Adrenal gland (tissue), 12 donors: ENCODE data around the gene PSIP1. TPM values are rescaled to one million over a fixed set of nuclear protein-coding genes. Genes with fewer than 3 reads are reported as not detected.

Source experiments
- DNase-seq, 7 donors: peaks; one replicate each; pipeline ENCODE4 v3.0.0-alpha.2; 2019 to 2020
- H3K27ac ChIP-seq, 5 donors: fragments of 200-600 bp; sonication (generic) in 4 of 5; 1 replicate in 3 of 5; 2 replicates in 2 of 5; pipeline versions ENCODE4 v1.5.1 to v1.8.0; 2016 to 2020; ENCODE audit warnings: mild to moderate bottlenecking in 1 of 5
- H3K27me3 ChIP-seq: fragments of 200-600 bp; 2 replicates; pipeline ENCODE4 v1.8.0; 2021
- H3K36me3 ChIP-seq, 2 donors: fragments of 200-600 bp; replicated peaks in 1 of 2; 1 replicate in 1 of 2; 2 replicates in 1 of 2; pipeline versions ENCODE4 v1.5.1 to v1.8.0; 2018 to 2022
- H3K4me1 ChIP-seq, 2 donors: fragments of 200-600 bp; replicated peaks in 1 of 2; 1 replicate in 1 of 2; 2 replicates in 1 of 2; pipeline versions ENCODE4 v1.5.1 to v1.8.0; 2018 to 2021
- H3K4me3 ChIP-seq, 4 donors: fragments of 200-600 bp; sonication (generic) in 3 of 4; one replicate each; pipeline ENCODE4 v1.5.1; 2016 to 2018
- H3K9me3 ChIP-seq, 3 donors: fragments of 200-600 bp; sonication (generic) in 1 of 3; replicated peaks in 1 of 3; 1 replicate in 2 of 3; 2 replicates in 1 of 3; pipeline versions ENCODE4 v1.5.1 to v1.8.0; 2016 to 2021
- POLR2A ChIP-seq, 2 donors: fragments of 450-650 bp; IDR thresholded peaks; one replicate each; pipeline ENCODE4 v1.6.1; 2017; ENCODE audit warnings: antibody characterized with exemption in 2 of 2, mild to moderate bottlenecking in 2 of 2, moderate library complexity in 1 of 2
- WGBS, 4 donors: extraction: QIAGEN DNeasy Blood & Tissue Kit in 2 of 4; methylation state at CpG; one replicate each; pipeline versions ENCODE4 v1.1.5 to v1.1.7; 2013 to 2017; 5-methylcytosine and 5-hydroxymethylcytosine counted together
- intact Hi-C, 2 donors: fragments of 100-400 bp; cut with DNase I; formaldehyde crosslinking; loops; one replicate each; pipeline versions ENCODE4 v1.14.1 to v1.15.0; 2022 to 2023
- polyA plus RNA-seq, 3 donors: library from polyadenylated mRNA; stranded (reverse); fragments of 200-250 nt in 2 of 3; fragments of 350-450 nt in 1 of 3; fragmentation: Illumina TruSeq in 1 of 3; extraction: RNeasy Lipid Tissue Mini Kit (QIAGEN cat#74804) in 1 of 3; gene quantifications; one replicate each; pipeline ENCODE4 v1.2.3, GENCODE V29; 2013 to 2014
- total RNA-seq, 9 donors: library from RNA; depleted of rRNA in 4 of 9; stranded (reverse); fragments of >200 nt in 4 of 9; fragments of 120-200 nt in 1 of 9; fragmentation: NEBNext Ultra II Directional in 1 of 9; extraction: Animal tissue kit (Norgen Biotek cat#: 25700) in 1 of 9; gene quantifications; one replicate each; pipeline versions ENCODE4 v1.1.0 to v1.2.4, GENCODE V29; 2013 to 2023
- TF ChIP-seq, protein P1 (sequence below), 6 experiments: fragments of 450-650 bp in 4 of 6; fragments of 200-600 bp in 2 of 6; sonication (generic) in 1 of 6; IDR thresholded peaks; 1 replicate in 5 of 6; 2 replicates in 1 of 6; pipeline versions ENCODE4 v1.5.1 to v1.8.0; 2016 to 2021; ENCODE audit warnings: antibody characterized with exemption in 6 of 6, mild to moderate bottlenecking in 2 of 6, moderate library complexity in 1 of 6
- donor health status: healthy with polysubstance abuse.
- donor health status: Bipolar disorder and iron deficiency.
- donor health status: DM: yes; HTN: yes; CAD: no.
- donor health status: DM: no; HTN: no; CAD: no.
- donor health status: DM: no; HTN: no; CAD: no.
- donor health status: DM: yes; HTN: yes; CAD: no.

PSIP1 gene
- total and polyA plus RNA-seq, 12 donors, result 25.0 to 132 (median 40.3) TPM

DNA sequence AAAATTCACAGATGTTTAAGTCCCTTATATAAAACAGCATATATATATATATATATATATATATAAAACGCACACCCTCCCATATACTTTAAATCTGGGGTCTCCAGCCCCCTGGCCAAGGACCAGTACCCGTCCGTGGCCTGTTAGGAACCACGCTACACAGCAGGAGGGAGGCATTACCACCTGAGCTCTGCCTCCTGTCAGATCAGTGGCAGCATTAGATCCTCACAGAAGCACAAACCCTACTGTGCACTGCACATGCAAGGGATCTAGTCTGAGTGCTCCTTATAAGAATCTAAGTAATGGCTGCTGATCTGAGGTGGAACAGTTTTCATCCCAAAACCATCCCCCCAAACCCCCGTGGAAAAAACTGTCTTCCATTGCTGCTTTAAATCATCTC lies 9.0 kb downstream of the PSIP1 start:
- no peaks in the 10 kb centered on the region for H3K27me3 ChIP-seq
- no peak for TF ChIP-seq POLR2A (IDR thresholded peaks at IDR 0.05)
- TF ChIP-seq, protein P1, sequence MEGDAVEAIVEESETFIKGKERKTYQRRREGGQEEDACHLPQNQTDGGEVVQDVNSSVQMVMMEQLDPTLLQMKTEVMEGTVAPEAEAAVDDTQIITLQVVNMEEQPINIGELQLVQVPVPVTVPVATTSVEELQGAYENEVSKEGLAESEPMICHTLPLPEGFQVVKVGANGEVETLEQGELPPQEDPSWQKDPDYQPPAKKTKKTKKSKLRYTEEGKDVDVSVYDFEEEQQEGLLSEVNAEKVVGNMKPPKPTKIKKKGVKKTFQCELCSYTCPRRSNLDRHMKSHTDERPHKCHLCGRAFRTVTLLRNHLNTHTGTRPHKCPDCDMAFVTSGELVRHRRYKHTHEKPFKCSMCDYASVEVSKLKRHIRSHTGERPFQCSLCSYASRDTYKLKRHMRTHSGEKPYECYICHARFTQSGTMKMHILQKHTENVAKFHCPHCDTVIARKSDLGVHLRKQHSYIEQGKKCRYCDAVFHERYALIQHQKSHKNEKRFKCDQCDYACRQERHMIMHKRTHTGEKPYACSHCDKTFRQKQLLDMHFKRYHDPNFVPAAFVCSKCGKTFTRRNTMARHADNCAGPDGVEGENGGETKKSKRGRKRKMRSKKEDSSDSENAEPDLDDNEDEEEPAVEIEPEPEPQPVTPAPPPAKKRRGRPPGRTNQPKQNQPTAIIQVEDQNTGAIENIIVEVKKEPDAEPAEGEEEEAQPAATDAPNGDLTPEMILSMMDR (IDR thresholded peaks at IDR 0.05), result no peak
- no peaks in the 10 kb centered on the region for H3K9me3 ChIP-seq
- H3K36me3 ChIP-seq, result peaks cover 0 to 21% of the 10 kb centered on the region in 2 donors
- no peak overlapping the region for H3K4me3 ChIP-seq
- no peaks in the 10 kb centered on the region for H3K4me1 ChIP-seq
- 92 to 96% (median 92%) methylated on average over 2 to 5 of the region's 5 CpGs for WGBS, 4 donors
- no peak overlapping the region for H3K27ac ChIP-seq
- intact Hi-C loops, result no loop called here
- DNase-seq, result no peak

- H3K36me3 ChIP-seq, result peaks cover 0 to 15% of the 10 kb centered on the region in 2 donors
- no peak for DNase-seq
These were observed 9.6 kb downstream of the PSIP1 start for GRCh38 chr9:15501179-15501578.

GRCh38 chr9:15499139-15499538 lies 11.6 kb downstream of the PSIP1 start:
- intact Hi-C loops, result no loop called here
- TF ChIP-seq, protein P1 (IDR thresholded peaks at IDR 0.05), result no peak
- no peak for TF ChIP-seq POLR2A (IDR thresholded peaks at IDR 0.05)
- 68 to 80% (median 77%) methylated on average over 2 of the region's 2 CpGs for WGBS, 4 donors
- no peaks in the 10 kb centered on the region for H3K9me3 ChIP-seq
- no peak overlapping the region for H3K27ac ChIP-seq
- no peaks in the 10 kb centered on the region for H3K4me1 ChIP-seq
- H3K36me3 ChIP-seq, result no peaks in the 10 kb centered on the region
- no peaks in the 10 kb centered on the region for H3K27me3 ChIP-seq
- no peak for DNase-seq
- no peak overlapping the region for H3K4me3 ChIP-seq

More at GRCh38 chr9:15501179-15501578, 9.6 kb downstream of the PSIP1 start:
- H3K9me3 ChIP-seq, result no peaks in the 10 kb centered on the region
- intact Hi-C loops, result no loop called here
- WGBS, 4 donors, result 56 to 70% (median 61%) methylated on average over 6 of the region's 6 CpGs
- TF ChIP-seq, protein P1 (IDR thresholded peaks at IDR 0.05), result peak in 1 of 6 experiments; percentile 8
- TF ChIP-seq POLR2A (IDR thresholded peaks at IDR 0.05), result no peak
- no peak overlapping the region for H3K4me3 ChIP-seq
- H3K27ac ChIP-seq, result no peak overlapping the region
- H3K4me1 ChIP-seq, result no peaks in the 10 kb centered on the region
- H3K27me3 ChIP-seq, result no peaks in the 10 kb centered on the region

DNA sequence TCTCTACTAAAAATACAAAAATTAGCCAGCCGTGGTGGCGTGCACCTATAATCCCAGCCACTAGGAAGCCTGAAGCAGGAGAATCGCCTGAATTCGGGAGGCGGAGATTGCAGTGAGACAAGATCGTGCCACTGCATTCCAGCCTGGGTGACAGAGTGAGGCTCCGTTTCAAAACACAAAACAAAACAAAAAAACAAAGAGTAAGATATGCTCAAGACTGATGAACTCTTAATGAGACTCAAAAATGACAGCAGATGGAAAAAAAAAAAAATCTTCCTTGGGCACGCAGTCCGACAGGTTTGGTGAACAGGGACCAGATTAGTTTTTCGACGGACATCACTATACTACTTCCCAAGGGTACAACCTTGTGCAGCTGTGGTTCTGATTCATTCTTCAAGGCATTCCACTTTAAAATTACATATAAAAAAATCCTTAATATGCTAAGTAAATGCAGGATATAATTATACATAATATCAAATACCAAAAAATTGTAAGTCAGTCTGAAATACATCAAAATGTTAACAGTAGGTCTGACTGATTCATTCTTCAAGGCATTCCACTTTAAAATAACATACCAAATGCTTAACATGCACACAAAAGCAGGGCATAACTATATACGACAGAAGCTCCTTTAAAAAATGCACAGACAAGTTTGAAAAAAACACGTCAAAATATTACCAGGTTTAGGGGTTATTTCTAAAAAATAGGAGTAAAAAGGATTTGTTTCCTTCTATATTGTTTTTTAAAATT lies 12.3 kb downstream of the PSIP1 start:
- WGBS, 4 donors, result 95 to 97% (median 96%) methylated on average over 13 of the region's 13 CpGs
- TF ChIP-seq, protein P1 (IDR thresholded peaks at IDR 0.05), result no peak
- no peak for TF ChIP-seq POLR2A (IDR thresholded peaks at IDR 0.05)
- intact Hi-C loops, result no loop called here

More for the DNA sequence above, 12.3 kb downstream of the PSIP1 start:
- no peaks in the 10 kb centered on the region for H3K27me3 ChIP-seq
- H3K4me3 ChIP-seq, result no peak overlapping the region
- no peaks in the 10 kb centered on the region for H3K9me3 ChIP-seq
- no peaks in the 10 kb centered on the region for H3K4me1 ChIP-seq
- H3K36me3 ChIP-seq, result no peaks in the 10 kb centered on the region
- DNase-seq, result no peak
- H3K27ac ChIP-seq, result no peak overlapping the region
